HG03378 (cell line): ENCODE data around the gene NWD2.

Experiments
- ATAC-seq: cut with Tn5 transposase; IDR thresholded peaks from one replicate; pipeline ENCODE4 v1.9.1; 2021; ENCODE audit warnings: mild to moderate bottlenecking, moderate library complexity; ENCODE audit not compliant: unreplicated experiment

The NWD2 gene

GRCh38 chr4:37299468-37299867 is 54.9 kb downstream of the NWD2 start:
- ATAC-seq = no peak

DNA sequence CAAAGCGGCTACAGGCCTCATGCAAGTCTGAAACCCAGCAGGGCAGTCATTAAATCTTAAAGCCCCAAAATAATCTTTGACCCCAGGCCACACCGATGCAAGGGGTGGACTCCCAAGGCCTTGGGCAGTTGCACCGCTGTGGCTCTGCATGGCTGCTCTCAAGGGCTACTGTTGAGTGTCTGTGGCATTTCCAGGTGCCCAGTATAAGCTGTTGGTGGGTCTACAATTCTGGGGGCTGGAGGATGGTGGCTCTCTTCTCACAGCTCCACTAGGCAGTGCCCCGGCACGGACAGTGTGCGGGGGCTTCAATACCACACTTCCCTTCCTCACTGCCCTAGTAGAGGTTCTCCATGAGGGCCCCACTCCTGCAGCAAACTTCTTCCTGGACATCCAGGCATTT is 60.1 kb downstream of the NWD2 start:
- no peak for ATAC-seq

DNA sequence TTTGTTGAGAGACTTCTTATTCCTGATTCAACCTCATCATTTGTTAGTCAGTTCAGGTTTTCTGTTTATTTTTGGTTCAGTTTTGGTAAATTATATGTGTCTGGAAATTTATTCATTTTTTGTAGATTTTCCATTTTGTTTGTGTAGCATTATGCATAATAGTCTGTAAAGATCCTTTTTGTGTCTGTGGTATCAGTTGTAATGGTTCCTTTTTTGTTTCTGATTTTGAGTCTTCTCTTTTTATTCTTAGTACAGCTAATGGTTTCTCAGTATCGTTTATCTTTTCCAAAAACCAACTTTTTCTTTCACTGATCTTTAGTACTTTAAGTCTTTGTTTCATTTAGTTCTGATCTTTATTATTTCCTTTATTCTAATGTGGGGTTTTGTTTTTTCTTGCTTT is 61.4 kb downstream of the NWD2 start:
- no peak for ATAC-seq

- ATAC-seq = no peak
Observed at GRCh38 chr4:37317104-37317643, 72.6 kb downstream of the NWD2 start.

GRCh38 chr4:37320513-37321235 is 76.1 kb downstream of the NWD2 start:
- no peak for ATAC-seq

DNA sequence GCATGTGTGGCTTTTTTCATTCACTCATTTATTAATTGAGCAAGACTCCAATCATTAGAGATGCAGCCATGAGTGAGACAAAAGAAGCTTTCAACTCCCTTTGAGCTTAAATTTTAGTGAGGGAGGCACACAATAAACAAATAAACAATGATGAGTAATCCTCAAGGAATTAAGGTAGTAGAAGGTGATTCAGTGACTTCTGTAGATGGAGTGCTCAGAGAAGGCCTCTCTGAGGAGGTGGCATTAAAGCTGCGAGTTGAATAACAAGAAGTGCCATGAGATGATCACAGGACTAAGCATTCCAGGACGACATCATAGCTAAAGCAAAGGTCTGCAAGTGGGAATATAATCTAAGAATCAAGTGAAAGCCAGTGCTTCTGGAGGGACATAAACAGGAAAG is 77.6 kb downstream of the NWD2 start:
- ATAC-seq = no peak

- no peak for ATAC-seq
Observed at GRCh38 chr4:37324546-37324945, 80.0 kb downstream of the NWD2 start.

DNA sequence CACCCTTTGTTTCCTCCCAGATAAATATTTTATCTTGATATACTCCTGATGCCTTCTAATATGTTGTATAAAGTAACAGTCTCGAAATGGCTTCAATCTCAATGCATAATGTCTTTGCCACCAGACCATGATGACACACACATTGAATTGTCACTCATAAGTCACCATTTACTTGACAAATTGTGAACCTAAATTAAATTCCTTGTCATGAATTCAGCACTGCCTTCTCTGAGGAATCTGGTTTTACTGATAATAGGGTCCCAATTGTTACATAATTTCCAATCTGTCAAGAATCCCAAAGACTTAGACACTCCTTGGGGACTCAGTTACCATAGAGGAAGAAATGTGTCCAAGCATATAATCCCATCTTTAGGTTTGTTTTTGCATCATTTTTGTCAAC is 82.3 kb downstream of the NWD2 start:
- ATAC-seq = no peak

GRCh38 chr4:37338972-37339371 is 94.4 kb downstream of the NWD2 start:
- no peak for ATAC-seq

GRCh38 chr4:37358748-37359147 is 114.2 kb downstream of the NWD2 start:
- no peak for ATAC-seq

DNA sequence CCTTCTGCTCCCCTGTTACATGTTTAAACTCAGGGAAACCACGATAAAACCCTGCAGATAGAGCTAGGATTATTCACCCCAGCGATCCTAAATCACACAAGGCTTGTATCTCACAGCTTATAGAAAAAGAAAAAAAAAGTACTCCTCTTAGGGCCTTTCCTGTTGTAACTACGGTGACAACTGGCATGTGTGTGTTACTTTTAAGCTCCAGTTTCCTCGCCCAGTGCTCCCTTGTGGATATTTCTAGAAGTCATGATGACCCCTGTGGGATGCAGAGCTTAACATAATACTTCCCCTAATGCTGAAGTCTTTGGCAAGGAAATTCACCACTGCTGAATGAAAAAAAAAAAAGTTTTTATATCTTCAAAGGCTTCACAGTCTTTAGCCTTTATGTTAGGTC is 114.7 kb downstream of the NWD2 start:
- no peak for ATAC-seq

DNA sequence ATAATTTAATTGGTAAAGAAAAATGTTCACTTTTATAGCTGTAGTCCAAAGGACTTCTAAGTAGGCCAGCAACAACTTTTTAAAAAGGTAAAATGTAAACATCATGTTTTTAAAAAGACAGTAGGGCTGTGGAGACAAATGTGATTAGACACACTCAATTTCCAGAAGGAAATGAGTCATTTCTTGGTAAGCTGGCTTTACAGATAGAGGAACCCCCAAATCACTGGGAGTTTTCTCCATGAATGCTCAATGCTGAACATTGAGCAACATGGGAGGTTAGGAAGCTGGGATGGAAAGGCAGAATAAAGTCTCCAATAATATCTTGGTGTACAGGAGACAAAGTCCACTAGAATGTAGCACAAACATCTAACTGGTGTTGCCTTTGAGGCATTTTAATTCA is 121.3 kb downstream of the NWD2 start:
- ATAC-seq = no peak

DNA sequence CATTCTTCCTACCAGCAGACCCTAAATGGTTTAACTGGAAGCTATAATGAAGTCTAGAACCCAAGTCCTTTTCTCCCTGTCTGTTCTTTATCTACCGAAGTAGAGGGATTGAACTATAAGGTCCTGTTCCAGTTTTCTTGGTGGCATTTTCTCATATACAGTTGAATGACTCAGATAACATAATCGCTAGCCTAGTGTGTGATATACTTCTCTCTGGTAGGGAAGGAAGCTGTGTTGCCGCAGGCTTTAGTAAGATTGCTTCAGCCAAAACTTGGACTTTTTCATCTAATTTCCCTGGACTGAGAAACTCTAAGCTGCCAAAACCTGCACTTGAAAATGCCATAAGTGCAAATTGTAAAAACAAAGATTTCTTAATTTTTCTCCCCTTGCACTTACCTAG is 123.4 kb downstream of the NWD2 start:
- ATAC-seq = no peak

- no peak for ATAC-seq
Observed at GRCh38 chr4:37370052-37370451, 125.5 kb downstream of the NWD2 start.

GRCh38 chr4:37381040-37381668 is 136.6 kb downstream of the NWD2 start:
- no peak for ATAC-seq

GRCh38 chr4:37383579-37384229 is 139.2 kb downstream of the NWD2 start:
- peak; percentile 68 for ATAC-seq

DNA sequence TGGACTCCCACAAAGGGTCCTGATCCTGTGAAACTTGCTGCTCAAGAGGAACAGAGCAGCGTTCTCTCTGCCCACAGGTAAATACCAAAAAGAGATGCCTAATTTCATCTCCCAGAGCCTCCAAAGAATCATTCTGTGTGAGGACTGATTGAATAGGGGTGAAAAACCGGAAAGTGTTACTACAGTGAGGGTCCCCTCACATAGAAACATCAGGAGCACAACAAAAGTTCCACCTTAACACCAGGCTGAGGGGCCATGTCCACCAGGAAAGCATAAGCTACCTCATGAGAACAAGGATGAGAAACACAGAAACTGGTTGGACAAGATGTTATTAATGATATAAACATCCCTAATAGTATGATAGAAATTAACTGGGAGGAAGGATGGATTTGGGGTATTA is 140.9 kb downstream of the NWD2 start:
- ATAC-seq = no peak

GRCh38 chr4:37388681-37389365 is 144.3 kb downstream of the NWD2 start:
- no peak for ATAC-seq

- no peak for ATAC-seq
Observed at GRCh38 chr4:37389366-37389765, 144.8 kb downstream of the NWD2 start.

DNA sequence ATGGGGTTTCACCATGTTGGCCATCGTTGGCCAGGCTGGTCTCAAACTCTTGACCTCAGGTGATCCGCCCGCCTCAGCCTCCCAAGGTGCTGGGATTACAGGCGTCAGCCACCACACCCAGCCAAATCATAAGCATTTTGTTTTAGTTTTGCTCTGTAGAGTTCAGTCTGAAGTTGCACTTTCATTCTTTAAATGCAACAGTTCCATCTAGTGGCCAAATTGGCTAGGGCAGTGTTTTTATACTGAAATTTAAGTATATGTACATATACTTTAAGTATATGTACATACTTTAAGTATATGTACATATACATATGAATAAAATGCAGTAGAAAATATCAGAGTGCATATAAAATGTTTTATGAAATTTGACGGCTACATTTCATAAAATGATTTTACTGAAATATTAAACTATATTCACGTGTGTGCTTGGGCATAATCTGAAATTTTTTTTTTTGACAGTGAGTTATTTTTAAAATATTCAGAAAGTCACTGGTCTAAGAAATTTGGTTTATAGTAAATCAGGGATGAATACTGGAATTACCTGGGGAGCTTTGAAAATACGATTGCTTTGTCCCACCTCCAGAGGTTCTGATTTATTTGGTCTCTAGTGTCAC is 145.5 kb downstream of the NWD2 start:
- ATAC-seq = peak; percentile 67
